ENCODE results near the gene SLC2A4. TPM values are rescaled to one million over a fixed set of nuclear protein-coding genes. Genes with fewer than 3 reads are reported as not detected.
"Not testable (repeated sequence)": the region's sequence is repeated elsewhere in the genome, so short reads cannot be mapped to it uniquely, and the experiment has no call there.

The SLC2A4 gene
- total RNA-seq, 1 experiment from 2014 or later = not detected

DNA sequence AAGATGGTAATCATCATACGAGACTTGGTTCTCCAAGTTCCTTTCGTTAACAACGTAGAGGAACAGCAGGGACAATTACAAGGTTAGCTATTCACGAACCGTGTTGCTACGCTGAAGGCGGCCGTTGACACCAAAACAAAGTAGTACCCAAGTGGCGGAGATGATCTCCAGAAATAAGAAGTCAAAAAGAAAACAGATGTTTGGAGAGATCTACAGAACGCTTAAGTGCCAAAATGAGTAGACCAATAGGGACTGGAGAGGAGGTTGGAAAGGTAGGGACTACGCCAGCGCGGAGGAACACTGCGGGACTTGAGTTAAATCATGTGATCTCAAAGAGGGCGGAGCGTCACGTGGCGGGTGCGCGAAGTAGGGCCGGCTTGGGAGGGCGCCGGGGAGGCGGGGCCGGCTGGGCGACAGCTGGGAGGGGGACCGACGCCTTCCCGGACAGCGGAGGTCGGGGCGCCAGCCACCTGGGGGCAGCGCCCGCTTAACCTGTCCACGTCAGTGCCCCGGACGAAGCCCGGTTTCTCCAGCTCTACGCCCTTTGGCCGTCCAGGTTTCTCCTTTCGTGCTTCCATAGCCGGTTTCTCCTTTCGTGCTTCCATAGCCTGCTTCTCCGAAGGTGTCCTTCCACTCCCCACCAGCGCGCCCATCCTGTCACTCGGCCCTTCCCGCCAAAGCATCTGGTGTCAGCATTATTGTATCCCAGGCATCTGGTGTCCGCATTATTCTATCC lies 38.6 kb upstream of the SLC2A4 start:
- peak overlapping the region; percentile 97 for H3K4me3 ChIP-seq (ENCODE audit: low read length)
- no peaks in the 10 kb centered on the region for H4K20me1 ChIP-seq (ENCODE audit: insufficient read depth, low read depth, low read length)
- peaks cover 31% of the 10 kb centered on the region for H3K4me1 ChIP-seq (ENCODE audit: low read length)
- H3K4me2 ChIP-seq (ENCODE audit: low read depth, low read length, poor library complexity, severe bottlenecking) = peak overlapping the region; percentile 76
- peaks cover 13% of the 10 kb centered on the region; the same call in 1 of the 2 replicates for H3K36me3 ChIP-seq (ENCODE audit: insufficient read depth, low read length)
- H3K27ac ChIP-seq (ENCODE audit: low read length) = peak overlapping the region; percentile 76
- no peaks in the 10 kb centered on the region for H3K9me2 ChIP-seq (replicated peaks; ENCODE audit: insufficient read depth, low read length)
- H3K27me3 ChIP-seq (ENCODE audit: low read length) = no peaks in the 10 kb centered on the region
- no peaks in the 10 kb centered on the region for H3K9me3 ChIP-seq (ENCODE audit: low read length)
- H3K79me2 ChIP-seq (ENCODE audit: low read length) = peaks cover 39% of the 10 kb centered on the region
- peak; percentile 97 for DNase-seq
- H2AFZ ChIP-seq (ENCODE audit: low read length) = peak overlapping the region; percentile 73; the same call in 1 of the 2 replicates
- peak overlapping the region; percentile 98 for H3K9ac ChIP-seq (ENCODE audit: low read length)

DNA sequence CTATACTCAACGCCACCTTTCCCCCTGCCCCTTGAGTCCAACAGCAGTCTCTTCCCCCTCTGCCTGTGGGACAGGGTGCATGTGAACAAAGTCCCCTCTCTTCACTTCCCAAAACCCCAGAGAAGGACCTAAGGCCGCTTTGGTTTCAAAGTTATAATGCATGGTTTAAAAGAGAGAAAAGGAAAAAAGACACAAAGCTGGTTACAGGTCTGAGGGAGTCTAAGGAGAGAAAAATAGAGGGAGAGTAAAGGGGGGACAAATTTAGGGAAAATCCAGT lies 38.1 kb upstream of the SLC2A4 start:
- no peaks in the 10 kb centered on the region for H3K27me3 ChIP-seq (ENCODE audit: low read length)
- H3K9me3 ChIP-seq (ENCODE audit: low read length) = no peaks in the 10 kb centered on the region
- H4K20me1 ChIP-seq (ENCODE audit: insufficient read depth, low read depth, low read length) = no peaks in the 10 kb centered on the region
- DNase-seq = no peak
- peak overlapping the region; percentile 97; the same call in 1 of the 2 replicates for H3K4me3 ChIP-seq (ENCODE audit: low read length)
- H3K9ac ChIP-seq (ENCODE audit: low read length) = peak overlapping the region; percentile 98
- peaks cover 31% of the 10 kb centered on the region for H3K4me1 ChIP-seq (ENCODE audit: low read length)
- H3K27ac ChIP-seq (ENCODE audit: low read length) = no peak overlapping the region
- H2AFZ ChIP-seq (ENCODE audit: low read length) = no peak overlapping the region
- no peaks in the 10 kb centered on the region for H3K9me2 ChIP-seq (replicated peaks; ENCODE audit: insufficient read depth, low read length)
- H3K79me2 ChIP-seq (ENCODE audit: low read length) = peaks cover 45% of the 10 kb centered on the region
- peak overlapping the region; percentile 76 for H3K4me2 ChIP-seq (ENCODE audit: low read depth, low read length, poor library complexity, severe bottlenecking)
- peaks cover 13% of the 10 kb centered on the region; the same call in 1 of the 2 replicates for H3K36me3 ChIP-seq (ENCODE audit: insufficient read depth, low read length)

DNA sequence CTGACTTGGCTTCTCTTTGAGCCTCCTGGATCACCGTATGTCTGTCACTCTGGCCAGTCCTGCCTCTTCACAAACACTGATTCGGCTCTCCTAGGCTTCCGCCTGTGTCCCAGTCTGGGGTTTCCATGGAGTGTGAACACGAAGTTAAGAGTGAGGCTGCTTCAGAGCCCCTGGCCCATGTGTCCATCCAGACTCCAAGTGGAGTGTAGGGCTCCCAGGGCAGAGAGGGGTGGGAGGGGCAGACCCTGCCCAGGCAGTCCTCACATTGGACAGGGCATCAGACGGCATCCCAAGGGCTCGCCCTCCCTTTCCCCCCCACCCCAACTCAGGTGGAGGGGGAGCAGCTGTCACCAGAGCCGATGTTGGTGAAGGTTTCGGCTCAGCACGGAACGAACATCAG lies 37.7 kb upstream of the SLC2A4 start:
- H3K36me3 ChIP-seq (ENCODE audit: insufficient read depth, low read length) = peaks cover 13% of the 10 kb centered on the region; the same call in 1 of the 2 replicates
- not testable (repeated sequence) for H3K9ac ChIP-seq (ENCODE audit: low read length)

DNA sequence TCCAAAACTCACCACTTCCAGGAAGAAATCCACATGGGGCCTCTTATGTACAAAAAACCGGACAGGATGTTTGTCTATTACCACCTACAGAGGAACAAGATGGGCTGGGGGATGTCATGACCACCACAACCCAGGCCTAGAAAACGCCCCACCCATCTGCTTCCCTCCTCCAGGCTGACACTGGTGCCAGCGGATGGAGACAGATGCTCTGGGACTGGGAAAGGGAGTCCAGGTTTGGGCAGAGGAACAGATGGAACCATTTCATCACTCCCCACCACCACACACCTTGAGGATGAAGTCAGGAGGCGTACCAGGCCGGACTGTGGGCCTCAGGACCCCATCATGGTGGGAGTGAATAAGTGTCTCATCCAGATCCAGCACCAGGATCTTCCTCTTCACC lies 34.7 kb upstream of the SLC2A4 start:
- H3K9ac ChIP-seq (ENCODE audit: low read length) = no peak overlapping the region
- DNase-seq = no peak
- H3K9me2 ChIP-seq (replicated peaks; ENCODE audit: insufficient read depth, low read length) = no peaks in the 10 kb centered on the region
- H3K79me2 ChIP-seq (ENCODE audit: low read length) = peaks cover 56% of the 10 kb centered on the region
- H3K27ac ChIP-seq (ENCODE audit: low read length) = no peak overlapping the region
- no peaks in the 10 kb centered on the region for H3K9me3 ChIP-seq (ENCODE audit: low read length)
- peaks cover 13% of the 10 kb centered on the region; the same call in 1 of the 2 replicates for H3K36me3 ChIP-seq (ENCODE audit: insufficient read depth, low read length)
- no peak overlapping the region for H3K4me2 ChIP-seq (ENCODE audit: low read depth, low read length, poor library complexity, severe bottlenecking)
- no peak overlapping the region for H2AFZ ChIP-seq (ENCODE audit: low read length)
- H3K4me1 ChIP-seq (ENCODE audit: low read length) = peaks cover 30% of the 10 kb centered on the region
- no peaks in the 10 kb centered on the region for H3K27me3 ChIP-seq (ENCODE audit: low read length)
- H4K20me1 ChIP-seq (ENCODE audit: insufficient read depth, low read depth, low read length) = peaks cover 17% of the 10 kb centered on the region; the same call in 1 of the 2 replicates
- H3K4me3 ChIP-seq (ENCODE audit: low read length) = no peak overlapping the region

More for the DNA sequence above, 37.7 kb upstream of the SLC2A4 start:
- not testable (repeated sequence) for H3K9me2 ChIP-seq (replicated peaks; ENCODE audit: insufficient read depth, low read length); H4K20me1 ChIP-seq (ENCODE audit: insufficient read depth, low read depth, low read length); H3K4me3 ChIP-seq (ENCODE audit: low read length); H3K27ac ChIP-seq (ENCODE audit: low read length); H3K9me3 ChIP-seq (ENCODE audit: low read length); H3K4me2 ChIP-seq (ENCODE audit: low read depth, low read length, poor library complexity, severe bottlenecking); DNase-seq; H3K27me3 ChIP-seq (ENCODE audit: low read length); H2AFZ ChIP-seq (ENCODE audit: low read length)
- Histone ChIP-seq H3K4me1 (ENCODE audit: low read length) (peaks cover 35% of the 10 kb centered on the region), H3K79me2 (ENCODE audit: low read length) (peaks cover 46% of the 10 kb centered on the region)

DNA sequence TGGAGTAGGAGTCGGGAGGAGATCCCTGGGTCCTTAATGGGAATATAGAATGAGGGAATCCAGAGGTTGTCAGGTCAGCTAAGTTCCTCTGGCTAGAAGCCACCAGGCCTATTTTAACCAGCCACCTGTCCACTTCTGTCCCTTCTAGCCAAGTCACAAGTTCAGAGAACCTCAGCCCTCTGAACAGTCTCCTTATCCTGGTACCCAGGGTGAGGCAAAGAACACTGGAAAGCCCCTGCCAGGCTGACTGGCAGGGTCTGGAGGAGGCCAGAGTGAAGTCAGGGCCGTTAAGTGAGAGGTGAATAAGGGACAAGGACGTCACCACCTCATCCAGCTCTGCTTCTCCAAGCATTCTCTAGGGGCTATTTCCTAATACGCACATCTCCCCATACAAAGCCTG lies 32.7 kb upstream of the SLC2A4 start:
- DNase-seq = no peak
- peaks cover 63% of the 10 kb centered on the region for H3K79me2 ChIP-seq (ENCODE audit: low read length)
- H3K9ac ChIP-seq (ENCODE audit: low read length) = peak overlapping the region; percentile 94
- H2AFZ ChIP-seq (ENCODE audit: low read length) = no peak overlapping the region
- peaks cover 27% of the 10 kb centered on the region for H3K4me1 ChIP-seq (ENCODE audit: low read length)
- no peak overlapping the region for H3K4me3 ChIP-seq (ENCODE audit: low read length)
- H3K4me2 ChIP-seq (ENCODE audit: low read depth, low read length, poor library complexity, severe bottlenecking) = peak overlapping the region; percentile 91
- peaks cover 17% of the 10 kb centered on the region; the same call in 1 of the 2 replicates for H4K20me1 ChIP-seq (ENCODE audit: insufficient read depth, low read depth, low read length)
- H3K27ac ChIP-seq (ENCODE audit: low read length) = no peak overlapping the region; the same call in 1 of the 2 replicates
- H3K36me3 ChIP-seq (ENCODE audit: insufficient read depth, low read length) = peaks cover 13% of the 10 kb centered on the region; the same call in 1 of the 2 replicates
- H3K27me3 ChIP-seq (ENCODE audit: low read length) = no peaks in the 10 kb centered on the region
- no peaks in the 10 kb centered on the region for H3K9me3 ChIP-seq (ENCODE audit: low read length)
- no peaks in the 10 kb centered on the region for H3K9me2 ChIP-seq (replicated peaks; ENCODE audit: insufficient read depth, low read length)

DNA sequence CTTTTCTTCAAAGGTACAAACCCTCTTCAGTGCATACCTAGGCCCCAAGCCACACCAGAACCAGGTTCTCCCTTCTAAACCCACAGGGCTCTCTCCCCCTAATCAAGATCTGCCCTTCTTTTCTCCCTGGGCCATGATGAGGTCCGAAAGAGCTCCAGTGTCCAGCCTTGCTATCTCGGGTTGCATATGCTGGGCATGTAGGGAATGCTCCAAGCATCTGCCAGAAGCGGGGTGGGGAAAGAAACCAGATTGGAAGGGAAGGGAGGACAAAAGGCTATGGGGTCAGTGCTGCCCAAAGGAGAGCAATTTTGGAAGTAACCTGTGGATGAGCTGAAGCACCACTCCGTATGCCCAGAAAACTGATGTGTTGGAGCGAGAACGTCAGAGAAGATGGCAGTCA lies 32.3 kb upstream of the SLC2A4 start:
- no peak overlapping the region; the same call in 1 of the 2 replicates for H3K27ac ChIP-seq (ENCODE audit: low read length)
- peaks cover 66% of the 10 kb centered on the region for H3K79me2 ChIP-seq (ENCODE audit: low read length)
- DNase-seq = no peak
- H3K4me3 ChIP-seq (ENCODE audit: low read length) = peak overlapping the region; percentile 90; the same call in 1 of the 2 replicates
- no peaks in the 10 kb centered on the region for H3K27me3 ChIP-seq (ENCODE audit: low read length)
- H4K20me1 ChIP-seq (ENCODE audit: insufficient read depth, low read depth, low read length) = peaks cover 17% of the 10 kb centered on the region; the same call in 1 of the 2 replicates
- H3K9me2 ChIP-seq (replicated peaks; ENCODE audit: insufficient read depth, low read length) = no peaks in the 10 kb centered on the region
- H3K4me2 ChIP-seq (ENCODE audit: low read depth, low read length, poor library complexity, severe bottlenecking) = peak overlapping the region; percentile 91
- H3K9ac ChIP-seq (ENCODE audit: low read length) = peak overlapping the region; percentile 94
- H3K36me3 ChIP-seq (ENCODE audit: insufficient read depth, low read length) = peaks cover 16% of the 10 kb centered on the region; the same call in 1 of the 2 replicates
- H3K4me1 ChIP-seq (ENCODE audit: low read length) = peaks cover 27% of the 10 kb centered on the region
- no peaks in the 10 kb centered on the region for H3K9me3 ChIP-seq (ENCODE audit: low read length)
- H2AFZ ChIP-seq (ENCODE audit: low read length) = no peak overlapping the region

DNA sequence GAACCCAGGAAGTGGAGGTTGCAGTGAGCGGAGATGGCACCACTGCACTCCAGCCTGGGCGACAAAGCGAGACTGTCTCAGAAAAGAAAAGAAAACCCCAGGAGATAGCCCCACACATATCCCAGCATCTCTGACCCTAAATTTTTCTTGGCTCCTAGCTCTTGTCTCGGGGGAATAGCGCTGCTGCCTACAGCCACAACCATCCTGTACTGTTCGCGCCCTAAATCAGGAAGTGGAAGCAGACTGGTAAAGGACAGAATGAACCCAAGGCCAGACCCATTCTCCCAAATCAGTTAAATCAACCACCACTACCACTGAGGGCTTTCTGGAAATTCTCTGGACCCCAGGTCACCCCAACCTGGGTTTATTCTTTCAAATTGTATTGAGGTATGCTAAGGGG lies 31.7 kb upstream of the SLC2A4 start:
- Histone ChIP-seq H3K4me2 (ENCODE audit: low read depth, low read length, poor library complexity, severe bottlenecking) (peak overlapping the region; percentile 91), H3K4me3 (ENCODE audit: low read length) (peak overlapping the region; percentile 90), H3K4me1 (ENCODE audit: low read length) (peaks cover 27% of the 10 kb centered on the region), H3K27ac (ENCODE audit: low read length) (peak overlapping the region; percentile 76), H3K9me3 (ENCODE audit: low read length) (no peaks in the 10 kb centered on the region), H2AFZ (ENCODE audit: low read length) (no peak overlapping the region), H3K27me3 (ENCODE audit: low read length) (no peaks in the 10 kb centered on the region), H4K20me1 (ENCODE audit: insufficient read depth, low read depth, low read length) (peaks cover 17% of the 10 kb centered on the region; the same call in 1 of the 2 replicates), H3K9ac (ENCODE audit: low read length) (peak overlapping the region; percentile 94), H3K79me2 (ENCODE audit: low read length) (peaks cover 72% of the 10 kb centered on the region), H3K9me2 (replicated peaks; ENCODE audit: insufficient read depth, low read length) (no peaks in the 10 kb centered on the region), H3K36me3 (ENCODE audit: insufficient read depth, low read length) (peaks cover 21% of the 10 kb centered on the region; the same call in 1 of the 2 replicates)
- DNase-seq = peak; percentile 72
